HG03442 (cell line): ENCODE measurements around the gene FYTTD1.

Experiments
- ATAC-seq: cut with Tn5 transposase; IDR thresholded peaks from one replicate; pipeline ENCODE4 v1.9.1; 2021; ENCODE audit warnings: mild to moderate bottlenecking, moderate library complexity; ENCODE audit not compliant: unreplicated experiment

Gene FYTTD1

DNA sequence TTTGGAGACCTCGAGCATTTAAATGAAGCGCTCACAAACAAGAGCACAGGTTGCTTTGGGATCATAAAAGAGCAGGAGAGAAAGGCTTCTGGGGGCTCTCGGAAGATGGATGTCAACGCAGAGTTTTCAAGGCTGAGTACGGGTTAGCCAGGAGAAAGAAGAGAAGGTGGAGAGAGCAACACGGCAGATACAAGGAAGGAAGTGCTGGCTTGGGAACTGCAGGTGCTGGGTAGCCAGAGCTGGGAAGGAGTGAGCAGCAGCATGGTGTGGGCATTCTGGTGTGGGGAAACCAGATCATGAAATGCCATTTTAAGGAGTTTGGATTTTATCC lies 12.4 kb upstream of the FYTTD1 start:
- no peak for ATAC-seq

DNA sequence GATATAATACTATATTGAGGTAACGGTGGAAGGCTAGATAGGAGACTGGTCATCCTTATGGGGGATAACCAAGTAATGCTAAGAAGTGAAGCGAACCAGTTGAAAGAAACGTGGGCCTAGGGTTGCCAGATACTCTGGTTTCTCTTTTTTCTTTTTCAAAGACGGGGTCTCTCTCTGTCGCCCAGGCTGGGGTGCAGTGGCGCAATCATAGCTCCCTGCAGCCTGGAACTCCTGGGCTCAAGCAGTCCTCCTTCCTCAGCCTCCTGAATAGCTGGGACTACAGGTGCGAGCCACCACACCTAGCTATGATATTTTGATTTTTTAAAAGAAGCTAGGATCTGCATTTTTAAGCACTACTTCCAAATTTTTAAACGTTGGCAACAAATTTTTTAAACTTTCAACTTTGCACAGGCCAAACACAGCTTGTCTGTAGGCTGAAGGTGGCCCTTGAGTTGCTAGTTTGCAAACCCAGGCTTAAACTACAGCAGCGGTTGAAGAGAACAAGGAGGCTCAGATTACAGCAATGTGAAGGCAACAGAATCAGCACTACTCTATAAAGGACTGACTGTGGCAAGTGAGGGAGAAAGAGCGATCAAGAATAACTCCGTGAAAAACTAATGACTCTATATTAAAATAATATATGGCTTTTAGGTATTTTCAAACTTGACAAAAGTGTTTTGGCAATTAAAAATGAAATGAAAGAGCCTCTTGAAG lies 11.8 kb upstream of the FYTTD1 start:
- ATAC-seq = no peak

DNA sequence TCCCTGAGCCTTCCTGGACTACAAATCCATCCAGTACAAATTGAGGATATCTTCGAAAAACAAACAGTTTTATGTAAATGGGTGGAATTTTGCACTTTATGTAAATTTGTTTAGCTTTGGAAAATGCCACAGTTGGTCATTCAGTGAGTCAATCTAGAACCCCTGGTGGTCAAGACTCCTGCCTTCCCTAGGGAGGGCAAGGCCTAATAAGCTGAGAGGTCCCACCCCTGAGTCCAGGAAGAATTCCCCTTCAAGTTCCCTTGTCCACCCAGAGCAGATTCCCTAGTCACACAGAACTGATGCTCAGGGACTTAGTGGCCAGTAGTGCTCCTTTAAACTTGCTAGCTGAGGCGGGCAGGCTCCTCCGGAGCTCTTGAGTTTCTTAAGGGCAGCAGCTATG lies 6.9 kb upstream of the FYTTD1 start:
- ATAC-seq = no peak

DNA sequence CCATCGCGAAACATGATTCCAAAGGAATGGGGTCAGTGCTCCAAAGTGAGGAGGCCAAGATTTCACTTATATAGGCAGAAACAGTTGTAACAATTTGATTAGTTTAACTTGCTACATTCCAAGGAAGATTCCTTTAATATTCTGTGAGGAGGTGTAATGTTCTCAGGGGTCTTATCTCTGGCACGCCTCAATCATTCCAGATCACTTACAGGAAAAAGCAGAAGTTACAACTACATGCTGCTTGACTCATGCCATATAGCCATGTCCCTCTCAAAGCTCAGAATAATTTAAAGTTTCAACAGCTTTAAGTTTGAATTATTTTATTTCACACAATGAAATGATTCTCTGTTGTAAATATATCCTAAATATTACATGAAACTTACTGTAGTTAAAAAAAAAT lies 3.5 kb upstream of the FYTTD1 start:
- ATAC-seq = no peak

DNA sequence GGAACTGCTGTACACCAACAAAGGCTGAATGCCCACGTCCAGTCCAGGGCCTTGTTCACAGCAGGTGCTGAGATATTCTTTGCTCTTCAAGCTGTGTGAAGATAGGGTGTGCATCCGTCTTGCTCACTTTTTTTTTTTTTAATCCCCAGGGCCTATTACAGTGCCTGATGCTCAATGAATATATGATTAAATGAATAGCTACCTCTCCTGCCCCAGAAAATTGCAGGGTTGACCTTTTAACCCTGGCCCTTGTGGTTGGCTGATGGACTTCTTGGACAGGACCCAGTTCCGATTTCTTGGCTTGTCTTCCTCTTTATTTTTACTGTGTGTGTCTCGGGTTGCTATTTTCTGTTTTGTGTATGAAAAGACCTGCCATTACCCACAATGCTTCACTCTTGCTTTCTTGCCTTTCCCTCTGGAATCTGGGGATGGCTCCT lies 2.9 kb upstream of the FYTTD1 start:
- ATAC-seq = no peak

DNA sequence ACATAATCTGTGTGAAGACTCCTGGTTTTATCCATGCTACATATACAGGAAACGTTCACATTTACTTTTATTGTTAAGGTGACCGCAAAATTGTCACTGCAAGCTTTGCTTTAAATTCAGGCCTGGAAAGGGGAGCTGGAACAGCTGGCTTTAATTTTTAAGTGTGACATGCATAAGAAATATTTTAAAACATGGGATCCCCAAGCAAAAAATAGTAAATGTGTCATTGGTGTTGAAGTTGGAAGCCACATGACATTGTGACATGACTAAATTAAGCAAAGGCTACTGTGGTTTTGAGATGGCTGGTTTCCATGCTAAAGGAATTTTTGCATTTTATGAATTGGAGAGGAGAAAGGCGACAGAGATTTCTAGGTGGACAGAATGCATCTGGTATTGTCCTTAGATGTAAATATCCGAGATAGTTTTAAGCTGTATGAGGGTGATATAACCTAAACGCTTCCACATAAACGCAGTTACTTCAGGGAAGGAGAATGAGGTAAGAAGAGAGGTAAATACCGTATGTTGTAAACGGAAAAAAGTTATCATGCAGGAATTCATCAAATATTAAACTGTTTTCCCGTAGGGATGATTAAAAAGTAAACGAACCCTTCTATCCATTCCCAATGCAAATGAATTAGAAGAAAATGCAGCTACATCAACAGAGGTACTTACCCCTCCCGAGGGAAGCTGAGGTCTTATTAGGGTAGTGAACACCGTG lies 927 bp upstream of the FYTTD1 start:
- ATAC-seq = no peak

DNA sequence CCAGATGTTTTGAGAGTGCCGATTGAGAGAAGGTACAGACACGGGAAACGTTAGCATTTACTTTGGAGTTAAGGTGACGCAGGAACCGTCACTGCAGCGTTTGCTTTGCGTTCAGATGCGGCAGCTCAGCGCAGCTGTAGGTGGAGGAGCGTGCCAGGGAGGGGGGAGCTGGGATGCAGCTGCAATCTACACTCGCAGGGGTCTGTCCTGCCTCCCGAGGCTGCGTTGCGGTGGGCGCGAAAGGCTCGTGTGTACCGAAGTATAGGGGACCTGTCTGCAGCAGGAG lies 425 bp upstream of the FYTTD1 start:
- ATAC-seq = peak; percentile 34

DNA sequence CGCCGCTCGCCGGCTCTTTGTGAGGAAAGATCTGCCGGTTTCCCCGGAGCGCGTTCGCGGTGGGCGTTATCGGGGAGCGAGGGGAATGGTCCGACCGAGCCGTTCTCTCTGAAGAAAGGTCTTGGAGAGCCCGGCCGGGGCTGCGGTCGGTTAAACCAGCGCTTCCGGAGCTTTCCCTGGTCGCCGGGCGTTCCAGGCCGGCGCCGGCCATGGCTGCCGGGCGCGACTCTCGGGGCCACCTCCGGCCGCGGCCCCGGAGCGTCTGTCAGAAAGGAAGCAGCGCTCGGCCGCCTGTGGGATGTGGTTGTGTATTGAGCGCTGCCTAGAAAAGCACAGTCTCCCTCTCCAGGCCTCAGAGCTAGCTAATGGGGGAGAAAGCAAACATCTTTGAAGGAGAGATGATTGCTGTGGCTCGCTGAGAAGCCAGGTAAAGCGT lies 731 bp downstream of the FYTTD1 start:
- ATAC-seq = peak; percentile 27

DNA sequence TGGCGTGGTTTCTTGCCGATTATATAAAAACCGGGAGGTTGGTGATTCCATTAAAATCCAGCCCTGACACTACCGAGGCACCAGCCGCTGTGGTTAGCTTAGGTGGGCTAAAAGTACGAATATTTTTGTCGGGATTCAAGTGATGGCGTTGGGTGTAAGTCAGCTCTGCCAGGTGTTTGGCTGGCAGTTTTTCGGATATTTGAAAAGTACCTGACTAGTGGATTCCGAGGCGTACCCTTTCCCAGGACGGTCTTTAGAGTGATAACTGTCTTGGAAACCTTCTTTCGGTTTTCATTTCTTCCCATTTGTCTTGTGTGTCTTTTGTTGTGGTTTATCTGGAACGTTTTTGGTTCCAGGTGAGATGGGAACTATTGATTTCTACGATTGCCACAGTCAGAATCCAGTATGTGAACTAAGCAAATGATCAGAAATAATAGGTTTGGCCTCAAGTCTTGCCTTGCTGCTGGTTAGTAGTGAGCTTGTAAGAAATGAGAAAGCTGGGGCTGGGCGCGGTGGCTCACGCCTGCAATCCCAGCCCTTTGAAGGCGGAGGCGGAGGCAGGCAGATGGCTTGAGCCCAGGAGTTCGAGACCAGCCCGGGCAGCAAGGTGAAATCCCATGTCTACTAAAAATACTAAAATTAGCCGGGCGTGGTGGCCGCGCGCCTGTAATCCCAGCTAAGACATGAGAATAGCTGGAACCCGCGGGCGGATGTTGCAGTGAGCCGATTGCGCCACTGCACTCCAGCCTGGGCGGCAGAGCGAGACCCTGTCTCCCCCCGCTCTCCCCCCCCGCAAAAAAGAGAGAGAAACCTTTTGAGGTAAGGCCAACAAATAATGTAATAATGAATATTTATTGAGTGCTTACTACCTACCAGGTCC lies 1.4 kb downstream of the FYTTD1 start:
- no peak for ATAC-seq

DNA sequence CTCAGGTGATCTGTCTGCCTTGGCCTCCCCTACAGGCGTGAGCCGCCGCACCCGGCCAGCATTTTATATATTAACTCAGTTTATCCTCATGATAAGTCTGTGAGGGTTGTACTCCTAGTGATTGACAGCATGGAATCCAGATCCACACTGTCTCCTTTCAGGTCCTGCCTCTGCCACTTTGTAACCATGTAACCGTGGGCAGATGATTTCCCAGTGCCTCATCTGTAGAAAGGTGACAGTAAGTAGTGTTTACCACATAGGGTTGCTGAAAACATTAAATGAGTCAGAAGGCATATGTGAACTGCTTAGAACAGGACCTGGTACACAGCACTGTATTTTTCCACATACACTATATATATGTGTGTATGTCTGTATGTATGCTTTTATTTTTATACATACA lies 2.4 kb downstream of the FYTTD1 start:
- ATAC-seq = no peak

DNA sequence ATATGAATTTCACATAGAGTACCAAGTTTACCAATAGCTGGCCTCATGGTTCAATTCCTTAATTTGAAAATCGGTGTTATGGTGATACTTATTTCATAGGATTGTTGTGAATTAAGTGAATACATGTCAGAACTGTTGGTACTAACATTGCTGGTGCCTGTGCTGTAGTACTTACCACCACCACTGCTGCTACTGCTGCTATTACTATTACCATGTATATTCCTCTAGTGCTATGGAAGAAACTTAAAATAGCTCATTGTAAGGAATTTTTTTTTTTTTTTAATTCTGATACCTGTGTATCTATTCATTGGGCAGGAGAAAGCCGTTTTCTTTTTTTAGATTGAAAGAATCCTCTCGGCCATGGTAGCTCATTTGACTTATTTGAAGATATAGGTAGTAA lies 3.6 kb downstream of the FYTTD1 start:
- no peak for ATAC-seq

DNA sequence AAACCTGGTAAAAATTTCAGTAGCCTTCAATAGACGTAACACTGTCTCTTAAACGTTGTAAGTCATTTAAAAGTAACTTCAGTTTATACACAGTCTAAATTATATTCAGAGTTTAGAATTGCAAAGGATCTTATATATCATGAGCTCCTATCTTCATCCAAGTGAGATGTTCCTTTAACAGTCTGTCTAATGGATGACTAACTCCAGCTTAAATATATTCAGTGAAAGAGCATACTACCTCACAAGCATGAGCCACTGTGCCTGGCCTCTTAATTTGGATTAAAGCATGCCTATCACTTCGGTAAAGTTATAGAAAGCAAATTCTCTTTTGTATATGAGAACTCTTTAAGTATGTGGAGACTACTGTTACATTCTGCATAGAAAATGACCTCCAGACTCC lies 7.0 kb downstream of the FYTTD1 start:
- ATAC-seq = no peak

DNA sequence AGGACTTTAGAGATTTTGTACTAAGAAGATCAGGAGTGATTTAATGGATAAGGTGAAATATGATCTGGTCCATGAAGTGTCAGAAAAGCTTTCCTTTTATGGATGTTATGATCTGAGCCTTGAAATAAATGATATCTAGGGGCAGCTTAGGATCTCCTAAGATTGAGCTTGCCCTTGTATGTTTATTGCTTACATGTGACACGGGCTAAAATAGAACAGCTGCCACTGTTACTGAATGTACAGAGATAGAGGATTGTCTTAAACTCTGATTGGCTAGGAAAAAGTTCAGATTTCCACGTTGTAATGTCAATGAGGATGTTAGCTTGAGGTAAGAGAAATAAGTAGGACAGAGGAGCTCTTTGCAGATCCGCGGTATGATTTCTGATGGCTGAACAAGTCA lies 8.8 kb downstream of the FYTTD1 start:
- no peak for ATAC-seq

DNA sequence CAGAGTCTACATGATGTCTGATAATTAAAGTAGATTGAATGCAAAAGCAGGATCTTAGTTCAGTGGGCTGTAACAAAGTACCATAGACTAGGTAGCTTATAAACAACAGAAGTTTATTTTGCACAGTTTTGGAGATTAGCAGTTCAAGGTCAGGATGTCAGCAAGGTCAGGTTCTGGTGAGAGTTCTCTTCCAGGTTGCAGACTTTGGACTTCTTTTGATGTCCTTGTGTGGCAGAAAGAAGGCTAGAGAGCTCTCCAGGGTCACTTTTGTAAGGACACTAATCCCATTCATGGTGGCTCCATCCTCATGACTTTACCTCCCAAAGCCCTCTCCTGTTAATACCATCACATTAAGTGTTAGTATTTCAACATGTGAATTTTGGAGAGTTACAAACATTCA lies 12.1 kb downstream of the FYTTD1 start:
- ATAC-seq = no peak

DNA sequence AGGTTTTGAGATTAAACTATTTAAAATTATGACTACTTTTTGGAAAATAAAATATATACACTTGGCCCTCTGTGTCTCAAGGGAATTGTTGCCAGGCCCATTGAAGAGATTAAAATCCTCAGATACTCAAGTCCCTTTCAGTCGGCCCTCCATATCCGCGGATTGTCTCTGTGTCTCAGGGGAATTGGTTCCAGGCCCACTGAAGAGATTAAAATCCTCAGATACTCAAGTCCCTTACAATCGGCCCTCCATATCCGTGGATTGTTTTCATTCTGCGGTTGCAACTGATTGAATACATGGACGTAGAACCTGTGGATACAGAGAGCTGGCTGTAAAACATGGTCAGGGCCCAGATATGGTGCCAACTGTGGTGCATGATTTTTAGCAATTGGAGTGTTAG lies 25.6 kb downstream of the FYTTD1 start:
- no peak for ATAC-seq

DNA sequence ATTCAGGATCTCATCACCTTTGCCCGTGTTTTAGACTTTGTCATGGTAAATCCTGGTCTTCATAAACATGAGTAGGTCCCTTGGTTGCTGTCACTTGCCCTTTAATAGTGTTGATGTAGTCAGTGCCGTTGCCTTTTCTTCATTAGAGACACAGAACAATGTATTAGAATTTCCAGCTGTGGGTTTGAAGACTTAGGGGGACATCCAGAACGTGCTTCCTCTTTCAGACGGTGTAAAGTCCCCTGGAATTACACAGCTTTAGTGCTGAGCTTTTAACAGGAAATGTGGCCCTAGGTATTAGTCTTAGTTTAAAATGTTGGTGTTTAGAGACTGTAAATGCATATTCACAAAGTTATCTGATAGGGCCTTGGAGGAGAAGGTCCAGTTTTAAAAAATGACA lies 32.5 kb downstream of the FYTTD1 start:
- ATAC-seq = peak; percentile 47

DNA sequence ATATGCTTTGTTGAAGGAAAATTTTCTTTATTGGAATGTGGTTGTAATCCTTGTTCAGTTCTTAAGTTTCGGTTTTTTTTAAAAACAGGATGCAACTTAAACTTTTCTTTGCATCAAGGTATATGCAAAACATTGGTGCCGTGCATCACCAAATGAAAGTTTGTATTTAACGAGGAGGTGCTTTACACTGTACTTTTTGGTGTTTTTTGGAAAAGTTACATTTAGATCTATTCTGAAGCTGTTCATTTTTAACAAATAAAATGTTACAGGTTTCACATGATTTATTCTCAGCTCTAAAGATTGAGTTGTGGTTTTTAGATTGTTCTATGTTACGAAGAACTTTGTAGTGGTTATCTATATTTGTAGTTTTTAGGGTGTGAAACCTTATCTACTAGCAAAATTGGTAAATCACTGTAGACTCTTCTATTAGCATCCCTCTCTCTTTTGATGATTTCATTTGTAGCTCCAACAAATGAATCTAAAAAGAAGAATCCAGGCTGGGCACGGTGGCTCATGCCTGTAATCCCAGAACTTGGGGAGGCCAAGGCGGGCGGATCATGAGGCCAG lies 34.4 kb downstream of the FYTTD1 start:
- no peak for ATAC-seq

DNA sequence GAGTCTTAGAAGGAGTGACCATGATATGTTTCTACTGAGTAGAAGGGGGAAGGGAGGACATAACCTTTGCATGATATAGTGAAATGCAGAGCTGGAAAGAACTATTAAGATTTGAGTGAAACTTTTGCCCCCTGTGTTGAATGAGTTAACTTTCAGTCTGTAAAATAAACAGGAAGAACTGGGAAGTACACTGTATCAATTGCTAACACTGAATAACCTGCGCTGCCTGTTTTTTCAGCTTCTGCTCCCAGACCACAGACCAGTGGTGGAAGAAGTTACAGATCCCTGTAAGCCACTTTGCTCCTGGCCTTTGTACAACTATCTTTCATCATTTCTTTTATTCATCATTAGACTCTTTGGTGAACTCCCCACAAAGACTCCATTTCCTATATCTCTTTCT lies 37.7 kb downstream of the FYTTD1 start:
- no peak for ATAC-seq

DNA sequence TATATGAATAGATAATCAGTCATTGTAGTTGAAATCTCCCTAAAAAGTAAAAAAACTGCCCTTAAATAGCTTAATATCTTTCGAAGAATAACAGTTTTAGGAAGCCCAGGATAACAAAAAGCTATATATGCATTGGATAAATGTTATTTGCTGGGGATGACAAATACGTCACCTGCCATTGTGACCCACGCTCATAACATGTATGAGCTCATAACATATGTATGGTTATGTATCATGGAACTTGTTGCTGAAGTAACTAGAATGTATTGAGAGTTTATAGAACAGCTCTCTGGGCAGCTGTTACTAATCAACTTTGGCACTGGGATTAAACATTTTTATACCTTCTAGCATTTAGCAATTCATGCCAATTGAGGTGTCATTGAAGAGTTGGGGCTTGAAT lies 39.6 kb downstream of the FYTTD1 start:
- ATAC-seq = no peak

DNA sequence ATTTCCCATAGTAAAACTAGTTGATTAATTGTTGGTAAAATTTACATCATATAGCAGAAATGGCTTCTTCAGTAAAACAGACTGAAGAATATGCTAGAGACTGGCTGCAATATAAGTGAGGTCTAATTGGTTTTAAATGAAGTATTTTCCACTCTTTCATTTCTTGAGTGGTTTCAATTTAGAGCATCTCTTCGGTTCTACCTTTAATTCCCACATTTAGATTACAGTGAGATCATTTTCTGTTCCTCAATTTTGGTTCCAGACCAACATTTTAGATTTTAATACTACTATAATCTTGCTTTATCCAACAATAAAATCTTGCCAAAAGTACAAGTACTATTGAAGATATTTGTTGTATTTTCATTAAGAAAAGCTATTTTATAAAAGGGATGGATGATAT lies 40.4 kb downstream of the FYTTD1 start:
- ATAC-seq = no peak

DNA sequence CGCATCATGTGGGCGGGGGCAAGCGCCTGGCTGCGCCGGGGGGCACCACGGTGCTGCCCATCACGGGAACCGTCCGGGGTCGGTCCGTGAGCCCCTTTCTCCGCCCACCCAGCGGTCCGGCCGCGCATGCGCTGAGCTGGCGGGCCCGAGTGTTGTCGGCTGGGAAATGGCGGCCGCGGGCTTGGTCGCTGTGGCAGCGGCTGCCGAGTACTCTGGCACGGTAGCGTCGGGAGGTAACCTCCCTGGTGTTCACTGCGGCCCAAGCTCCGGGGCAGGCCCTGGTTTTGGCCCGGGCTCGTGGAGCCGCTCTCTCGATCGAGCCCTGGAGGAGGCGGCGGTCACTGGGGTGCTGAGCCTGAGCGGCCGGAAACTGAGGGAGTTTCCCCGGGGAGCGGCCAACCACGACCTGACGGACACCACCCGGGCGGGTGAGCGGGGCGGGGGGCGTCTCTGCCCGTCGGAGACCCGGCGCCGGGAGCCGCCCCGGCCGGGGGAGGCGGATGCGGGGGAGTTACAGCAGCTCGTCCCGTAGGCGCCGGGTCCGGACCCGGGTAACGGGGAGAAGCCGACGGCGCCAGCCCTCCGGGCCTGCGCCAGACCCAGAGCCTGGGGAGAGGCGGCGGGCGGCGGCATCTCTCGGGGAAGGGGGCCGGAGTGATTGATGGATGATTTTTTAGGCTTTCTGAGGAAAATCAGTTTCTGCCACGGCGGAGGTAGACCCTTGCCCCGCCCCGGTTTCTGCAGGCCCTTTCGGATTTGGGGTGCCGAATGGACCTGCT lies 41.6 kb downstream of the FYTTD1 start, which contains the start of gene LRCH3:
TSS of gene LRCH3 (plus strand) at position 142 of the 779 bp plus-strand sequence. CDS start at position 167, 25 bp downstream.
- peak; percentile 81 for ATAC-seq
